ENCODE measurements around the gene PRPF40B.

- TF ChIP-seq, protein P1, sequence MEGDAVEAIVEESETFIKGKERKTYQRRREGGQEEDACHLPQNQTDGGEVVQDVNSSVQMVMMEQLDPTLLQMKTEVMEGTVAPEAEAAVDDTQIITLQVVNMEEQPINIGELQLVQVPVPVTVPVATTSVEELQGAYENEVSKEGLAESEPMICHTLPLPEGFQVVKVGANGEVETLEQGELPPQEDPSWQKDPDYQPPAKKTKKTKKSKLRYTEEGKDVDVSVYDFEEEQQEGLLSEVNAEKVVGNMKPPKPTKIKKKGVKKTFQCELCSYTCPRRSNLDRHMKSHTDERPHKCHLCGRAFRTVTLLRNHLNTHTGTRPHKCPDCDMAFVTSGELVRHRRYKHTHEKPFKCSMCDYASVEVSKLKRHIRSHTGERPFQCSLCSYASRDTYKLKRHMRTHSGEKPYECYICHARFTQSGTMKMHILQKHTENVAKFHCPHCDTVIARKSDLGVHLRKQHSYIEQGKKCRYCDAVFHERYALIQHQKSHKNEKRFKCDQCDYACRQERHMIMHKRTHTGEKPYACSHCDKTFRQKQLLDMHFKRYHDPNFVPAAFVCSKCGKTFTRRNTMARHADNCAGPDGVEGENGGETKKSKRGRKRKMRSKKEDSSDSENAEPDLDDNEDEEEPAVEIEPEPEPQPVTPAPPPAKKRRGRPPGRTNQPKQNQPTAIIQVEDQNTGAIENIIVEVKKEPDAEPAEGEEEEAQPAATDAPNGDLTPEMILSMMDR (IDR thresholded peaks at IDR 0.05): no peak
- TF ChIP-seq EZH2 (IDR thresholded peaks at IDR 0.05): no peak
These were observed 6.7 kb upstream of the PRPF40B start for GRCh38 chr12:49616533-49617219.

Measured in neural progenitor cell (in vitro differentiated cells).